HG03565 (cell line): Measurements from ENCODE around the gene TLNRD1.

Experiments
- ATAC-seq: cut with Tn5 transposase; IDR thresholded peaks from one replicate; pipeline ENCODE4 v1.9.1; 2021; ENCODE audit warnings: mild to moderate bottlenecking, moderate library complexity; ENCODE audit not compliant: unreplicated experiment

The TLNRD1 gene

GRCh38 chr15:80976851-80977250, 23.9 kb upstream of the TLNRD1 start:
- no peak for ATAC-seq

- no peak for ATAC-seq
These were observed 23.1 kb upstream of the TLNRD1 start for GRCh38 chr15:80977627-80978036.

- ATAC-seq = no peak
These were observed 21.9 kb upstream of the TLNRD1 start for GRCh38 chr15:80978685-80979329.

- ATAC-seq = no peak
These were observed 21.1 kb upstream of the TLNRD1 start for GRCh38 chr15:80979538-80980200.

GRCh38 chr15:80982205-80982604, 18.5 kb upstream of the TLNRD1 start:
- no peak for ATAC-seq

GRCh38 chr15:80982839-80983238, 17.9 kb upstream of the TLNRD1 start:
- ATAC-seq = no peak

- ATAC-seq = no peak
These were observed 15.9 kb upstream of the TLNRD1 start for GRCh38 chr15:80984856-80985255.

- no peak for ATAC-seq
These were observed 14.7 kb upstream of the TLNRD1 start for GRCh38 chr15:80985981-80986380.

- ATAC-seq = no peak
These were observed 14.2 kb upstream of the TLNRD1 start for GRCh38 chr15:80986487-80986886.

GRCh38 chr15:80988148-80988796, 12.5 kb upstream of the TLNRD1 start:
- ATAC-seq = no peak

GRCh38 chr15:80989081-80989517, 11.6 kb upstream of the TLNRD1 start:
- no peak for ATAC-seq

GRCh38 chr15:80989518-80990478, 10.9 kb upstream of the TLNRD1 start, which contains the start of gene MESD:
Gene MESD, minus strand, starts transcription at chr15:80989819. Its CDS starts 28 bp downstream, at chr15:80989791.
- peak; percentile 92 for ATAC-seq

- ATAC-seq = no peak
These were observed 9.8 kb upstream of the TLNRD1 start for GRCh38 chr15:80990955-80991354.

GRCh38 chr15:80991421-80991820, 9.3 kb upstream of the TLNRD1 start:
- ATAC-seq = no peak

GRCh38 chr15:80992006-80992405, 8.7 kb upstream of the TLNRD1 start:
- ATAC-seq = no peak

GRCh38 chr15:80992441-80992840, 8.3 kb upstream of the TLNRD1 start:
- ATAC-seq = no peak

GRCh38 chr15:80996247-80996646, 4.5 kb upstream of the TLNRD1 start:
- ATAC-seq = no peak

- ATAC-seq = no peak
These were observed 3.0 kb upstream of the TLNRD1 start for GRCh38 chr15:80997692-80998091.

- no peak for ATAC-seq
These were observed 2.5 kb upstream of the TLNRD1 start for GRCh38 chr15:80998251-80998650.

GRCh38 chr15:80999623-81000036, 1.1 kb upstream of the TLNRD1 start:
- ATAC-seq = peak; percentile 24

- ATAC-seq = no peak
These were observed 539 bp upstream of the TLNRD1 start for GRCh38 chr15:81000144-81000623.
